Subcutaneous adipose tissue (tissue), 4 donors: ENCODE results near the gene TMEM132C. TPM values are rescaled to one million over a fixed set of nuclear protein-coding genes. Genes with fewer than 3 reads are reported as not detected.

Source experiments
- CTCF ChIP-seq: fragments of 450-650 bp; IDR thresholded peaks from one replicate; pipeline ENCODE4 v1.5.1; 2016; ENCODE audit warnings: low read depth, mild to moderate bottlenecking, control low read depth, antibody characterized with exemption, moderate library complexity
- total RNA-seq, 4 donors: library from RNA; depleted of rRNA; stranded (reverse); fragments of >200 nt; gene quantifications; one replicate each; pipeline ENCODE4 v1.1.0, GENCODE V29; 2016

The TMEM132C gene
- total RNA-seq, 4 donors from 2014 or later: 44.2 to 73.5 (median 67.8) TPM

DNA sequence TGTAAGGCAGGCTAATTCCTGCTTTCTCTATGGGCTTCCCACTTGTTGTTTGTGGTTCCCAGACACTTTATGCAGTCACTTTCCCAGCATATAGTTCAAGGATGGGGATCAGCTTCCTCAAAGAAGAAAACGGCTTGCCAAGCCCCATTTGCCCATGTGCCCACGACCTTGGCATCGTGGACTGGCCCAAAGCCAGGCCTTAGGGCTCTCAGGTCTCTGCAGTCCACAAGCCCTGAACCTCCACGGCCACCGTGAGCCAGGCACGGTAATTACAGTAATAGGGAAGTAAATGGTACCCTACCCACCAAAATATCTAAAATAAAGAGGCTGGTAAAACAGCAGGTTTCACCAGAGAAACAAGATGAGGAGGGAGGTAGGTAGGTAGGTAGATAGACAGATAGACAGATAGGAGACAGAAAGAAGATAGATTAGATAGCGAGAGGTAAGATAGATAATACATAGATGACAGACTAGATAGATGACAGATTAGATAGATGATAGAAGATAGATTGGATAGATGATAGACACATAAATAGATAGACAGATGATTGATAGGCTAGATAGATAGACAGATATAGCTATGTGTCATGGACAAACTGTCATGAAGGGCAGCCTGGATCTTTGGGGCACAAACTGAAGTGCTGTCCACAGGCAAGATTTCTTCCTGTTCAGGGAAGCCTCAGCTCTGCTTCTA is 393.7 kb downstream of the TMEM132C start:
- TF ChIP-seq CTCF: no peak

GRCh38 chr12:128661226-128661569 is 394.2 kb downstream of the TMEM132C start:
- TF ChIP-seq CTCF: no peak

- TF ChIP-seq CTCF: no peak
Measured at GRCh38 chr12:128662101-128662500, 395.1 kb downstream of the TMEM132C start.

- no peak for TF ChIP-seq CTCF
Measured at GRCh38 chr12:128664501-128664900, 397.5 kb downstream of the TMEM132C start.

GRCh38 chr12:128667193-128667592 is 400.2 kb downstream of the TMEM132C start:
- TF ChIP-seq CTCF: no peak

- TF ChIP-seq CTCF: no peak
Measured at GRCh38 chr12:128671528-128672042, 404.6 kb downstream of the TMEM132C start.

DNA sequence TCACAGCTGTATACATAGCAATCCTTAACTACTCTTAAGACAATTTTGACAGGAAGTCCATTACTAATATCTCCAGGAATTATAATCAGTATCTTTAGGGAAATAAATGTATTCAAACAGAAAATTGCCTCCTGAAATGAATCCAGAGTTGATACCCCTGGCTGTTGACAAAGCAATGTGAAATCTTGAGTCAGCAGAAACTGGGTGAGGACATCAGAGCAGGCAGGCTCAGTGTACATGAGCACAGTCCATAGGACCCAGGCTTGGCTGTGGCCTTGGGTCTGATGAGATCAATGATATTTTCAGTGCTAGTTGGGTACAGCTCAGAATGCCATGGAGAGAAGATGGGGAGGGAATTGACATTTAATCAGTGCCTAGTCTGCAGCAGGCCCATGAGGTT is 405.5 kb downstream of the TMEM132C start:
- TF ChIP-seq CTCF: no peak
